PFSK-1 (cell line): ENCODE measurements around the gene SUN5.

Experiments
- FOXP2 ChIP-seq: optimal IDR thresholded peaks from 2 replicates; pipeline ENCODE3; 2011; ENCODE audit warnings: borderline replicate concordance, control low read depth, inconsistent platforms; ENCODE audit not compliant: insufficient read depth; ENCODE audit errors: extremely low read length, extremely low read depth
- POLR2AphosphoS5 ChIP-seq: IDR thresholded peaks from 2 replicates; pipeline ENCODE4 v1.6.1; 2012; ENCODE audit warnings: low read depth, mild to moderate bottlenecking, control low read depth, low read length, moderate library complexity
- SIN3A ChIP-seq: IDR thresholded peaks from 2 replicates; pipeline ENCODE4 v1.6.1; 2012; ENCODE audit warnings: mild to moderate bottlenecking, low read length, moderate library complexity, borderline replicate concordance; ENCODE audit not compliant: insufficient read depth
- TAF1 ChIP-seq: IDR thresholded peaks from 2 replicates; pipeline ENCODE4 v1.6.1; 2012; ENCODE audit warnings: low read length, control low read depth, borderline replicate concordance; ENCODE audit not compliant: insufficient read depth
- TF ChIP-seq, protein P1 (sequence below), 2 experiments: IDR thresholded peaks; 2 replicates each; pipeline versions ENCODE4 v1.6.1 to v1.8.0; 2011 to 2012; ENCODE audit warnings: low read depth in 2 of 2, low read length in 2 of 2, control low read depth in 1 of 2, inconsistent platforms in 1 of 2, mild to moderate bottlenecking in 1 of 2, moderate library complexity in 1 of 2; ENCODE audit not compliant: insufficient read depth in 1 of 2

SUN5 gene

DNA sequence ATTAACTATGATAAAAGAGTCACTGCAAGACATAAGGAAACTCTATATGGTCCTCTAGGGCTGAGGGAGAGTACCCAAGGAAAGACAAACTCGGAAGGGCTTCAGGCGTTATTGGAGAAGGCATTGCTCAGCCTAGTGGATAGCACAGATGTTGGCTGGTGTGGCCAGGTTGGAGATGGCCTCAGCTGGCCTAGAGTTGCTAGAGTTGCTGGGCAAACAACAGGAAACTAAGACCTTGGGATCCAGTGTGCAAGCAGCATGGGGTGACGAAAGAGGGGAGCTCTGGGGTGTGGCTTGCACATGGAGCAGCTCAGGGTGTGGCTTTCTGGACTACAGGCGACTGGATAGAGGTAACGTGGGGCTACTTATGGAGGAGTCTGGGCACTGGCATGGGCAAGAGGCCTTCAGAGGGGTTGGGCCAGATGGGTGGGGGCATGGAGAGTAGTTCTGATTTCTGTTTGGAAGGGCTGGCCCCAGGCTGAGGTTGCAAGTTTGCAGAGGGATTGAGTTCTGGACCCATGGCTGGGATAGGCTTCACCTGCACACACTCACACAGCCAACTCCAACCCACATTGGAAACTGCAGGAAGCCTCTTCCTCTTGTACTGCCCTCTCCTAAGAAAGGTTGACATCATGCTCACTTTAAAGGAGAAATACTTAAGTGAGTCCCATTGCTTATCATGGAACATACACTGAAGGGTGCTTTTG lies 22.0 kb upstream of the SUN5 start:
- TF ChIP-seq TAF1 (no peak), FOXP2 (no peak), POLR2AphosphoS5 (no peak), SIN3A (no peak)
- TF ChIP-seq, protein P1, sequence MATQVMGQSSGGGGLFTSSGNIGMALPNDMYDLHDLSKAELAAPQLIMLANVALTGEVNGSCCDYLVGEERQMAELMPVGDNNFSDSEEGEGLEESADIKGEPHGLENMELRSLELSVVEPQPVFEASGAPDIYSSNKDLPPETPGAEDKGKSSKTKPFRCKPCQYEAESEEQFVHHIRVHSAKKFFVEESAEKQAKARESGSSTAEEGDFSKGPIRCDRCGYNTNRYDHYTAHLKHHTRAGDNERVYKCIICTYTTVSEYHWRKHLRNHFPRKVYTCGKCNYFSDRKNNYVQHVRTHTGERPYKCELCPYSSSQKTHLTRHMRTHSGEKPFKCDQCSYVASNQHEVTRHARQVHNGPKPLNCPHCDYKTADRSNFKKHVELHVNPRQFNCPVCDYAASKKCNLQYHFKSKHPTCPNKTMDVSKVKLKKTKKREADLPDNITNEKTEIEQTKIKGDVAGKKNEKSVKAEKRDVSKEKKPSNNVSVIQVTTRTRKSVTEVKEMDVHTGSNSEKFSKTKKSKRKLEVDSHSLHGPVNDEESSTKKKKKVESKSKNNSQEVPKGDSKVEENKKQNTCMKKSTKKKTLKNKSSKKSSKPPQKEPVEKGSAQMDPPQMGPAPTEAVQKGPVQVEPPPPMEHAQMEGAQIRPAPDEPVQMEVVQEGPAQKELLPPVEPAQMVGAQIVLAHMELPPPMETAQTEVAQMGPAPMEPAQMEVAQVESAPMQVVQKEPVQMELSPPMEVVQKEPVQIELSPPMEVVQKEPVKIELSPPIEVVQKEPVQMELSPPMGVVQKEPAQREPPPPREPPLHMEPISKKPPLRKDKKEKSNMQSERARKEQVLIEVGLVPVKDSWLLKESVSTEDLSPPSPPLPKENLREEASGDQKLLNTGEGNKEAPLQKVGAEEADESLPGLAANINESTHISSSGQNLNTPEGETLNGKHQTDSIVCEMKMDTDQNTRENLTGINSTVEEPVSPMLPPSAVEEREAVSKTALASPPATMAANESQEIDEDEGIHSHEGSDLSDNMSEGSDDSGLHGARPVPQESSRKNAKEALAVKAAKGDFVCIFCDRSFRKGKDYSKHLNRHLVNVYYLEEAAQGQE (IDR thresholded peaks at IDR 0.05; ENCODE audit: insufficient read depth in 1 of 2, low read depth in 2 of 2, low read length in 2 of 2): no peak

DNA sequence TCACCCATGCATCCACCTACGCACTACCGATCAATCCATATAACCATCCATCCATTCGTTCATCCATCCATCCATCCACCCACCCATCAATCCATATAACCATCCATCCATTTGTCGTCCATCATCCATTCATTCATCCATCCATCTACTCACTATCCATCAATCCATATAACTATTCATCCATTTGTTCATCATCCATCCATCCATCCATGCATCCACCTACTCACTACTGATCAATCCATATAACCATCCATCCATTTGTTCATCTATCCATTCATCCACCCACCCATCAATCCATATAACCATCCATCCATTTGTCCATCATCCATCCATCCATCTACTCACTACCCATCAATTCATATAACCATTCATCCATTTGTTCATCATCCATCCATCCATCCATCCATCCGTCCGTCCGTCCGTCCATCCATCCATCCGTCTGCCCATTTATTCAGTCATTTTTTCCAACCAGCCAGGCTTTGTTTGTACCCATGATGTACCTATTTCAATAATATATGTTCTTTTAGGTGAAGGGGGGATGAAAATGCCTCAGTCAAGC lies 21.2 kb upstream of the SUN5 start:
- TF ChIP-seq POLR2AphosphoS5: no peak
- TF ChIP-seq FOXP2: no peak
- TF ChIP-seq, protein P1 (IDR thresholded peaks at IDR 0.05; ENCODE audit: insufficient read depth in 1 of 2, low read depth in 2 of 2, low read length in 2 of 2): no peak
- no peak for TF ChIP-seq TAF1
- no peak for TF ChIP-seq SIN3A

DNA sequence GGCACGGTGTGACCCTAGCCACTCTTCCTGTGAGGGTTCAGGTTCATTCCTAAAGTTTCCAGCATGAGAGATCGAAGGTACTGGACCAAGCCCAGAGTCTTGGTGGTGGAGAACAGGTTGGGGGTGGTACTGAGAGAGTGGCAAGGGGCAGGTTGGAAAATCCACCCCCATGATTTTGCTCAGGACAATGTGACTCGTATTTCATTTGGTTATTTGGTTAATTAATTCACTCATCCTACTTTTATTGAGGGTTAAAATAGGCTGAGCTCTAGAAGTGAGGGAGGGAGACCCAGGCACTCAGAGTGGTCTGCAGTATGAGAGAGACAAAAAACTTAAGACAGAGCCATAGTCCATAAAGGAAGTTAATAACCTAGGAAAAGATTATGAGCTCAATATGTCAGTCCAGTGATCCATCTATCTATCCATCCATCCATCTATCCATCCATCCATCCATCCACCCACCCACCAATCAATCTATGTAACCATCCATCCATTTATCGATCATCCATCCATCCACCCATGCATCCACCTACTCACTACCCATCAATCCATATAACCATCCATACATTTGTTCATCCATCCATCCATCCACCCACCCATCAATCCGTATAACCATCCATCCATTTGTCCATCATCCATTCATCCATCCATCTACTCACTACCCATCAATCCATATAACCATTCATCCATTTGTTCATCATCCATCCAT lies 20.5 kb upstream of the SUN5 start:
- no peak for TF ChIP-seq TAF1
- TF ChIP-seq, protein P1 (IDR thresholded peaks at IDR 0.05; ENCODE audit: insufficient read depth in 1 of 2, low read depth in 2 of 2, low read length in 2 of 2): no peak
- TF ChIP-seq FOXP2: no peak
- no peak for TF ChIP-seq POLR2AphosphoS5
- no peak for TF ChIP-seq SIN3A

DNA sequence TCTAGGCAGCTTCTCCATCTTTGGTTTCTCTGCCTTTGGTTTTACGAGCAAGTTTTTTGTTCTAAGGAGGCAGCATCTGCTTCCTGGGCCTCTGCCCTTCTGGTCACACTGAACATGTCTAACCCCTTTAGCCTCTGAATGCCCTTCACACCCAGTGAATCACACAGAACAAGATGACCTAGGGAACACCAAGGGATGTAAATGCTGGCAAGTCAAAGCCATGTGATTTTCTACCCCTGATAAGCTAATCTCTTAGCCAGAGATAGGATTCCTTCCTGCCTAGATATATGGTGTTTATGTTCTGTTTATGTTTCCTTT lies 20.0 kb upstream of the SUN5 start:
- TF ChIP-seq FOXP2 (no peak), TAF1 (no peak), SIN3A (no peak), POLR2AphosphoS5 (no peak)
- TF ChIP-seq, protein P1 (IDR thresholded peaks at IDR 0.05; ENCODE audit: insufficient read depth in 1 of 2, low read depth in 2 of 2, low read length in 2 of 2): no peak
